GM18951 (cell line): Measurements from ENCODE around the gene MSRB1.
A peak's percentile ranks its signal among the peaks of the same experiment; 100 is the strongest.

Source experiments
- POLR2A ChIP-seq: IDR thresholded peaks from 4 replicates; pipeline ENCODE4 v1.6.1; 2011; ENCODE audit warnings: mild to moderate bottlenecking; ENCODE audit not compliant: insufficient read length, insufficient read depth; ENCODE audit errors: extremely low read depth
- in situ Hi-C: fragments of 300-500 bp; cut with MboI; formaldehyde crosslinking; loops from one replicate; pipeline ENCODE4 v1.12.0; 2022; ENCODE audit warnings: low sequenced_read_pairs, mixed read lengths, inconsistent platforms; ENCODE audit not compliant: unreplicated experiment

Gene MSRB1

GRCh38 chr16:1942810-1943726 lies at the start of gene MSRB1:
Gene MSRB1 (minus strand): TSS chr16:1943199. CDS start chr16:1943156, 43 bp downstream.
- TF ChIP-seq POLR2A = peak; percentile 85
- in situ Hi-C loops = no loop called here

- peak; percentile 68 for TF ChIP-seq POLR2A
- in situ Hi-C loops = no loop called here
Observed at GRCh38 chr16:1991948-1992703, 49.1 kb upstream of the MSRB1 start.

GRCh38 chr16:1991588-1991947 lies 48.6 kb upstream of the MSRB1 start:
- TF ChIP-seq POLR2A = no peak
- in situ Hi-C loops = no loop called here

- TF ChIP-seq POLR2A = peak; percentile 36
- in situ Hi-C loops = no loop called here
Observed at GRCh38 chr16:1991135-1991551, 48.1 kb upstream of the MSRB1 start.

- in situ Hi-C loops = no loop called here
- TF ChIP-seq POLR2A = no peak
Observed at GRCh38 chr16:1990351-1991134, 47.5 kb upstream of the MSRB1 start.

- in situ Hi-C loops = no loop called here
- no peak for TF ChIP-seq POLR2A
Observed at GRCh38 chr16:1990101-1990350, 47.0 kb upstream of the MSRB1 start.

- in situ Hi-C loops = no loop called here
Observed at GRCh38 chr16:1989209-1990100, 46.5 kb upstream of the MSRB1 start, which contains the start of gene SYNGR3. Gene SYNGR3 (plus strand): TSS chr16:1989970. CDS start chr16:1990103, 133 bp downstream.

GRCh38 chr16:1987198-1987597 lies 44.2 kb upstream of the MSRB1 start:
- in situ Hi-C loops = no loop called here
- TF ChIP-seq POLR2A = no peak

More at GRCh38 chr16:1989209-1990100, 46.5 kb upstream of the MSRB1 start, which contains the start of gene SYNGR3:
- TF ChIP-seq POLR2A = no peak

GRCh38 chr16:1985466-1986150 lies 42.6 kb upstream of the MSRB1 start:
- TF ChIP-seq POLR2A = no peak
- in situ Hi-C loops = no loop called here

- TF ChIP-seq POLR2A = no peak
- in situ Hi-C loops = no loop called here
Observed at GRCh38 chr16:1984347-1985225, 41.6 kb upstream of the MSRB1 start.
